GM19324 (cell line): ENCODE results near the gene CDC26.
"Not testable (repeated sequence)": the region's sequence is repeated elsewhere in the genome, so short reads cannot be mapped to it uniquely, and the experiment has no call there.

Experiments
- ATAC-seq: cut with Tn5 transposase; IDR thresholded peaks from one replicate; pipeline ENCODE4 v1.9.1; 2021; ENCODE audit warnings: mild to moderate bottlenecking, moderate library complexity; ENCODE audit not compliant: unreplicated experiment, low FRiP score

CDC26 gene

GRCh38 chr9:113244556-113244955, 30.8 kb downstream of the CDC26 start:
- no peak for ATAC-seq

DNA sequence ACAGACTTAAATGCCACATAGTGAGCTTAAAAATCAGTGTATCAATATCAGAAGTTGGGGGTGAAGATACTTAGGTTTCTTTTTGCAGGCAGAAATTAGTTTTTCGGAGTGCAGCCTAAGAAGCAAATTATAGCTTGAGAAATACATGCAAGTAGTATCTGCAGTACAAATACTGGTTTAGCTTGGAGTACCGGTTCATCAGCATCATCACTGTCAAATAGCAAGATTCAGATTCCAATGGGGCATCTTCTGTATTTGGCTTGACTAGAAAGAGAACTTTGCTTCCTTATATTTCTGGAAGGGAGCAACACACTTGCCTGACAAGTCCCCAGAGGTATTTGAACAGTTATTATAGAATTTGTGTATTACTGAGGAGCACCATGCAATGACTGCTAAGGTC, 34.2 kb downstream of the CDC26 start:
- ATAC-seq = no peak

DNA sequence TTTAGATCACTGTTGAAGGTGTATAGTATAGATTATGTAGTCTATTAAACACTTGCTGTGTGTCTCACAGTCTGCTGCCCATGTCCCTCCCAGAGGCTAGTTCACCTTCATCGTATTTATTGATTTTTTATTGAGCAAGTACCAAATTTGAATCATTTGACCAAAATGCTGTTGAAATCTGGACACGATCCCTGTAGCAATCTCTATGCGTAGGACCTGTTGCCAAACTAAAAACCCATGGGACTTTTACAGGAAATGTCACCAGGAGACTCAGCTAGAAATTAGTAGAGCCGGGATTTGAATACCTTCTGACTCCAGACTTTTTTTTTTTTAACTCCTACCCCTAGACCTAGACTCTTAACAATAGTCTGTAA, 36.5 kb downstream of the CDC26 start:
- no peak for ATAC-seq

GRCh38 chr9:113238202-113238858, 37.0 kb downstream of the CDC26 start:
- ATAC-seq = no peak

DNA sequence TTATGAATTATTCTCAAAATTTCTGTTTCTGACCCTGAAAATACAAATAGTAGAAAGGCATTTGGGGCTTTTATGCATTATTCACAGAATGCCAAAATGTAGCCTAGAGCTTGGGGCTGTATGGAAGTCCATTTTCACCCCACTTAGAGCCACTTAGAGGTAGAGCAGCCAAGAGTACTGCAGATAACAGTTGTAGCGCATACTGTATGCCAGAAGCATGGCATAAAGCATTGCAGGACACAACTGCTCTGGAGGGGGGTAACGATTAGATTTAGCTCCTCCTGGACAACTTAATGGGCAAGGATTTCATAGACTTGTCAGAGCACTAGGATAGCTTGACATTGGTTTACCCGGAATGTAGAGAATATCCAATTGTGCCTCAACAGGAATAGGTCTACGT, 38.3 kb downstream of the CDC26 start:
- no peak for ATAC-seq

DNA sequence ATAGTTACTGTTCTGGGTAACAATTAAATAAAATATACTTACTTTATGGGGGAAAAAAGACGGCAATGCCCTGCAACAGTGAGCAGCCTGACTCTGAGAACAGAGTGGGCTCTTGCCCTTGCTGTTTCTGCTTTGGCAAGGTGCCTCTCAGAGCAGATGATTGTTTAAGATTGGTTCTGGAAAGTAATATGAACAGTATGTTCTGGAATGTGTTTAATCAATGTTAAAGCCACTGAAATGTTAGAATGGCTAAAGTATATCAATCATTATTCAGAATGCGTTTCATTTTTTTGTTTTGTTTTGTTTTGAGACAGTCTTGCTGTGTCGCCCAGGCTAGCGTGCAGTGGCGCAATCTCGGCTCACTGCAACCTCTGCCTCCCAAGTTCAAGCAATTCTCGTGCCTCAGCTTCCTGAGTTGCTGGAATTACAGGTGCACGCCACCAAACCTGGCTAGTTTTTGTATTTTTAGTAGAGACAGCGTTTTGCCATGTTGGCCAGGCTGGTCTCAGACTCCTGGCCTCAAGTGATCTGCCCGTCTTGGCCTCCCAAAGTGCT, 39.6 kb downstream of the CDC26 start:
- not testable (repeated sequence) for ATAC-seq

GRCh38 chr9:113231701-113232100, 43.7 kb downstream of the CDC26 start:
- no peak for ATAC-seq

DNA sequence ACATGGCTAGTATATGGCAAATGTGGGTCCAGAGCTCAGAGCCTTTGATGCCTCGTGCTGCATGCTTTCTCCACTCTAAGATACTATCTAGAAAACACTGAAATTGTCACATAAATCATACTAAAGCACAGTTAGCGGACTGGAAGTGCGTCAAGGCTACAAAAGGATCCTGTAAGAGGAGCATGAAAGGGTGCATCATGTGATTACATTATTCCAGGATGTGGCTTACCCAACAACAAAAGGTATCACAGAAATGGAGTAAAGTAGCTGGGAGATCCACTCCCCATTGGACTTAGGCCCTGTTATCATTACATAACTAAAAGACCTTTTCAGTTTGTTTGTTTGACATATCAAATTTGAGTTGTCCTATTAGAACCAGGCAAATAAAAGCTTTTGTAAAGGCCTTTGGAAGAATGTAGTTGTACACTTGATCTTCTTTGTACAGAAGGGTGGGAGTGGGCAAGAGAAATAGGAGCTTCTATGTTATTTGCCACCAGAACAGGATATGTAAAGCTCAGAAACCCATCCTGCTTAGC, 47.2 kb downstream of the CDC26 start:
- ATAC-seq = no peak

GRCh38 chr9:113227436-113227835, 47.9 kb downstream of the CDC26 start:
- ATAC-seq = no peak

- ATAC-seq = no peak
These were observed 51.4 kb downstream of the CDC26 start for GRCh38 chr9:113223963-113224362.

GRCh38 chr9:113222482-113222841, 52.9 kb downstream of the CDC26 start:
- no peak for ATAC-seq

DNA sequence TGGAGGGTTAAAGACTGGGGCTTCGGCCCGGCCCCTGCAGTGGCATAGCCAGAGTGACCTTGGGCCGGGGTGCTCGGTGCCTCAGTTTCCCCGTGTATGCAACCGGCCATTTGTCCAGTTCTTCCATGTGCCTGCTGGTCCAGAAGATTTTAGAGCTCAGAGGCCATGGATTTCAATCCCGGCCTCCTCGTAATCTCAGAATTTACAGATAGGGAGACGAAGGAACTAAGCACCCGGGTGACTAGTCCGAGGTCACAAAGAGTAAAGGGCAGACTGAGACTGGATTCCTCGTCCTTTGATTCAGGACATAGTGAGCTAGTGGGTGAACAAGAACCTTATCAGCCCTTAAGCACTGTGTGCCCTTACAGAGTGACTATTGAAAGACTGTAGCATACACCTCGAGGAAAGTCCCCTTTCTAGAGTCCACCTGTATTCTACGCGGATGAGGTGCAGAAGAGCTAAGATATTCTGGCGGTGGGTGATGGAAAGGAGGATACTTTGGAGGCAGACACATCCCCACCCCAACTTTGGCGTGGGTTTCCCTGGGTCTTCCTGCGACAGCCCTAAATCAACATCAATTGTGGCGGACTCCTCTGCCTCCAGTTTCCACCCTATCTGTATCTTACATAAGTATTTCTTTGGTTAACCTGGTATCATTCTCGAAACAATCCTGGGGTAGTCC, 53.4 kb downstream of the CDC26 start:
- no peak for ATAC-seq

- peak; percentile 95 for ATAC-seq
These were observed 54.2 kb downstream of the CDC26 start, which contains the start of the genes FKBP15 and SLC31A1 for GRCh38 chr9:113221003-113221799. Gene FKBP15 (minus strand): TSS chr9:113221277. CDS start chr9:113221243, 34 bp downstream. Gene SLC31A1 (plus strand): TSS chr9:113221544. CDS start chr9:113256149, 34,605 bp downstream.

DNA sequence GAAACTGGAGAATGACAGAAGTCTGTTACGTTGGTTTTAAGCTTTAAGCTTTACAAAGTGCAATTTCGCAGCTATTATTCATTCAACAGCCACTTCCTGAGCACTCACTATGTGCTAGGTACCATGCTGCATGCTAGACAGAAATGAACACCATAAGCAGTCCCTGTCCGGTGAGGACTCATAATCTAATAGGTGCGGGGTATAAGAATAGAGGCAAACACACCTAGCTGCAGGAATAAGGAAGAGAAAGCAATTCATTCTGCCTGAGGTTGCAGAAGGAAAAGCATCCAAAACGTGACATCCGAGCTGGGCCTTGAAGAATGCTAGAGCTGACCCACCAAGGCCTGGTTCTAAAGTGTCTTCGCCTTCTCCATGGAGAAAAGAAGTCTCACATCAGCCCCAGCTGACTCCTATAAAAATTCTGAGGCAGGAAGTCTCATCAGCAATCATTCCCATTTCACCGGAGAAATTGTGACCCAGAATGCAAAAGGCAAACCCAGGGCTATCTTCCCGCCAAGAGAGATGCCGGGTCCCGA, 54.8 kb downstream of the CDC26 start:
- ATAC-seq = no peak

DNA sequence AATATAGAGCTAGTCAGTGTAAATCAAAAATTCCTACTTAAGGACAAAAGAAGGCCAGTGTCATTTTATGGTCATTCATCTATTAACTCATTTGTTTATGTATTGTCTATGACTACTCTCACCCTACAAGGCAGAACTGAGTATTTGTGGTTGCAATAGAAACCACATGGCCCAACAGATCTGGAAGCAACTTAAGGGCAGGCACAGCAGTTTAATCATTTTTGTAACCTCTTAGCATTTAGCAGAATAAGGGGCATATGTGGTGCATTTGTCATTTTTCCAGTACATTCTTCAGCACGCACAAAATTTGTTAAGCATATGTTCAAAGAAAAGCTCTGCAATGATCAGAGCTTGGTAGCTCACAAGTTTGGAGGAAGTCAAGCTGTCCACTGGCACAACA, 55.4 kb downstream of the CDC26 start:
- peak; percentile 43 for ATAC-seq

DNA sequence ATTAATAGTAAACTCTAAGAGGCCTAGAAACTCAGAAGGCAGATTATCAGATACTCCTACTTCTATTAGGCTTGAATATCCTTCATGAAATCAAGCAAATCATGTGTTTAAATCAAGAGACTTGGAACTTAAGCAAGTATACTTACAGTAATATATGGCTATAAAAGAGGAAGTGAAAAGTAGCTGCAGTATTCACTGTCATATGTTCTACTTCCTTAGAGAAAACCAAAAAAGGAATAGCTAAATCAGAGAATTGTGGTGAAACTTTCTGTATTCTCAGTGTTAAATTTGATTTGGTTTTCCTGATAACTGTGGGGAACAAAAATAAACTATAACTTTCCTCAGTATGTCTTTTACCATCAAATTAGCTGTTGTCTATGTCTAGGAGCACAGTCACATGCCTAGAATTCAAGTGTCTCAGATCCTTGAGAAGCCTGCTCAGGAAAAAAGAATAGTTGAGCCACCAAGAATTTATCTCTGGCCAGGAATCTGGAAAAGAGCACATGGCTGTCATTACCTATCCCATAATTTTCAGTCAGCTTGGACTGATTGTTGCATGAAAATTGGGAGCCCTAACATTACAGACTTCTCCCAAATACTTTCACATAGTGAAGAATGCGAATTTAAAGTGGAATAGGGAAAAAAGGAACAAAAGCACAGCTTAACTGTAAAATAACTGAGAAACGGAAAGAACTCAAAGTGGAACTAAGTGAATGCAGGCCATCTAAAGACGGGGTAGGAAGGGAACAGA, 56.0 kb downstream of the CDC26 start:
- peak; percentile 31 for ATAC-seq
